Stimulated activated CD4-positive, alpha-beta T cell treated with anti-CD3 and anti-CD28 coated beads, Interleukin-12 subunit alpha, Interleukin-12 subunit beta, amount 100 ng/mL, for 24 hours (primary cell): ENCODE data around the gene PRR7.
A peak's percentile ranks its signal among the peaks of the same experiment; 100 is the strongest.

Experiments used
- DNase-seq, 2 experiments: peaks; one replicate each; pipeline ENCODE4 v3.0.0-alpha.2; 2020; ENCODE audit warnings: low read depth in 2 of 2

Gene PRR7

DNA sequence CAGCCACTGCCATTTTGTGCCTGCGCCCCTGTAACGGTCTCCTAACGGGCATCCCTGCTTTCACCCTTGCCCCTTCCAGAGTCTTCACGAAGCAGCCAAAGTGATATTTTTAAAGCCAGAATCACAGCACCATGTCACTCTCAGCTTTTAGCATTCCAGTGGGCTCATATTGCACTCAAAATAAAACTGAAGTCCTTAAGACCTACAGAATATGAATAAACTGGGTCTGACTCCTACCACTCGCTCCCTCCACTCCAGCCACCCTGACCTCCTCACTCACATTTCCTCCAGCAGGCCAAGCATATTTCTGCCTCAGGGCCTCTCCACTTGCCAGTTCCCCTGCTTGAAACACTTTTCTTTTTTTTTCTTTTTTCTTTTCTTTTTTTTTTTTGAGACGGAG lies 53.2 kb downstream of the PRR7 start:
- no peak for DNase-seq

GRCh38 chr5:177500685-177501522 lies 54.3 kb downstream of the PRR7 start:
- peak; percentile 59 to 88 for DNase-seq

- DNase-seq = no peak
These were observed 55.5 kb downstream of the PRR7 start for GRCh38 chr5:177501874-177502678.

DNA sequence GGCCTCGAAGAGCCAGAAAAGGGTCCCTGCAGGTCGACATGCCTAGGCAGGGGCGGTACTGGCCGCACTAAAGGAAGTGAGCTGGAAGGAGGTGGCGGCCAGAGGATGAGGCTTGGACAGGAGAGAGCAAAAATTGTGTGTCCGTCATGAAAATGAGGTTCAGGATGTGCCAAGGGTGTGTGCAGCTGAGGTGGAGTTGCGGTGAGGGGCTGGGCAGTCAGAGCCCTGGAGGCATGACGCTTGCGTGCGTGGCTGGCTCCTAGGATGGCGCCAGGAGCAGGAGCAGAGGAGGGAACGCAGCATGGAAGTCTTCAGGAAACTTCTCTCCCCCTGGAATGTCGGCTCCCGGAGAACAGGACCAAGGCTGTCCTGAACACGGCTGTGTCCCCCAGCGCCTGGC lies 56.3 kb downstream of the PRR7 start:
- DNase-seq = no peak

GRCh38 chr5:177503351-177504085 lies 56.9 kb downstream of the PRR7 start:
- DNase-seq = no peak

- DNase-seq = no peak
These were observed 57.8 kb downstream of the PRR7 start for GRCh38 chr5:177504086-177505056.

- DNase-seq = no peak
These were observed 58.5 kb downstream of the PRR7 start for GRCh38 chr5:177505075-177505474.
